ENCODE results near the gene RNASE1.
"Not testable (repeated sequence)": the region's sequence is repeated elsewhere in the genome, so short reads cannot be mapped to it uniquely, and the experiment has no call there.

RNASE1 gene

DNA sequence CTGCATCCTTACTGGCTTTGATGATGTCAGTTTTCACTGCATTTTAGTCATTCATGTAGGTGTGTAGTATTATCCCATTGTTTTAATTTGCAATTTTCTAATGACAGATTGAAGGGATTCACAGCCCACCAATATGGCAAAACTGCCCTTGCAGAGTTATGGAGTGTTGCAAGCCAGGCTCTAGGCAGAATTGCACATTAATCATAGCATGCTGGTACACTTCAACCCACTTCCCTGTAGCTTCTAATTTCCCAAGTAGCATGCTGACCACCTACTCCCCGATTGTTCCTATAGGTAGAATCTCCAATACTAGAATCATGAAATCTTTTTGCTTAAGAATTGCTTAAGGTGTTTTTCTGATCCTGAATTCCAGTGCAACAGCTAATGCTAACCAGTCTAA lies 26.7 kb downstream of the RNASE1 start:
- Histone ChIP-seq H3K4me1 (ENCODE audit: control insufficient read depth in 1 of 2, insufficient read depth in 2 of 2, low read length in 2 of 2) (peaks cover 2 to 3% of the 10 kb centered on the region in 2 donors), H3K27ac (ENCODE audit: low read depth, low read length) (no peak overlapping the region), H3K9me3 (ENCODE audit: control insufficient read depth in 1 of 2, low read length in 2 of 2) (no peaks in the 10 kb centered on the region), H3K4me3 (ENCODE audit: low read depth in 1 of 2, low read length in 2 of 2) (no peak overlapping the region), H3K27me3 (ENCODE audit: control insufficient read depth in 1 of 2, insufficient read depth in 2 of 2, low read length in 2 of 2) (no peaks in the 10 kb centered on the region), H3K36me3 (ENCODE audit: control insufficient read depth in 1 of 2, insufficient read depth in 2 of 2, low read length in 2 of 2) (no peaks in the 10 kb centered on the region), H3K9ac (ENCODE audit: low read depth in 1 of 2, low read length in 2 of 2) (no peak overlapping the region)

GRCh38 chr14:20775043-20775442 lies 27.6 kb downstream of the RNASE1 start:
- Histone ChIP-seq H3K27ac (ENCODE audit: low read depth, low read length) (no peak overlapping the region), H3K4me1 (ENCODE audit: control insufficient read depth in 1 of 2, insufficient read depth in 2 of 2, low read length in 2 of 2) (no peaks in the 10 kb centered on the region), H3K4me3 (ENCODE audit: low read depth in 1 of 2, low read length in 2 of 2) (no peak overlapping the region), H3K36me3 (ENCODE audit: control insufficient read depth in 1 of 2, insufficient read depth in 2 of 2, low read length in 2 of 2) (no peaks in the 10 kb centered on the region), H3K9me3 (ENCODE audit: control insufficient read depth in 1 of 2, low read length in 2 of 2) (no peaks in the 10 kb centered on the region), H3K27me3 (ENCODE audit: control insufficient read depth in 1 of 2, insufficient read depth in 2 of 2, low read length in 2 of 2) (no peaks in the 10 kb centered on the region), H3K9ac (ENCODE audit: low read depth in 1 of 2, low read length in 2 of 2) (no peak overlapping the region)

DNA sequence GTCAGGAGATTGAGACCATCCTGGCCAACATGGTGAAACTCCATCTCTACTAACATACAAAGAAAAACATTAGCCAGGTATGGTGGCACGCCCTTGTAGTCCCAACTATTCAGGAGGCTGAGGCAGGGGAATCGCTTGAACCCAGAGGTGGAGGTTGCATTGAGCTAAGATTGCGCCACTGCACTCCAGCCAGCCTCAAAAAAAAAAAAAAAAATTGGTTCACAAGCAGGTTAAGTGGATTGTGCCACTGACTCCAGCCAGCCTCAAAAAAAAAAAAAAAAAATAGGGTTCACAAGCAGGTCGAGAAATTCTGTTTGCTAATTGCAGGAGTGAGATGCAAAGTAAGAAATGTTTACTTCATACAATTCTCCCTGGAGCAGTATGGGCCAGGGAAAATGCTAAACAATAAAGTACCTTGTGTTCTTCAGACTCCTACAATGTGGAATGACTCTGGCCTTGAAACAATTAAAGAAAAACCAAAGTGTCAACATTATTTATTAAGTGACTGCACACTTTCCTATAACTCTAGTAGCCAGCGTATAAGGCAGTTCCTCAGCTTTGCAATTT lies 28.3 kb downstream of the RNASE1 start:
- Histone ChIP-seq H3K9me3 (ENCODE audit: control insufficient read depth in 1 of 2, low read length in 2 of 2) (no peaks in the 10 kb centered on the region), H3K36me3 (ENCODE audit: control insufficient read depth in 1 of 2, insufficient read depth in 2 of 2, low read length in 2 of 2) (no peaks in the 10 kb centered on the region), H3K4me1 (ENCODE audit: control insufficient read depth in 1 of 2, insufficient read depth in 2 of 2, low read length in 2 of 2) (no peaks in the 10 kb centered on the region), H3K27ac (ENCODE audit: low read depth, low read length) (no peak overlapping the region), H3K27me3 (ENCODE audit: control insufficient read depth in 1 of 2, insufficient read depth in 2 of 2, low read length in 2 of 2) (no peaks in the 10 kb centered on the region), H3K4me3 (ENCODE audit: low read depth in 1 of 2, low read length in 2 of 2) (no peak overlapping the region), H3K9ac (ENCODE audit: low read depth in 1 of 2, low read length in 2 of 2) (no peak overlapping the region)

DNA sequence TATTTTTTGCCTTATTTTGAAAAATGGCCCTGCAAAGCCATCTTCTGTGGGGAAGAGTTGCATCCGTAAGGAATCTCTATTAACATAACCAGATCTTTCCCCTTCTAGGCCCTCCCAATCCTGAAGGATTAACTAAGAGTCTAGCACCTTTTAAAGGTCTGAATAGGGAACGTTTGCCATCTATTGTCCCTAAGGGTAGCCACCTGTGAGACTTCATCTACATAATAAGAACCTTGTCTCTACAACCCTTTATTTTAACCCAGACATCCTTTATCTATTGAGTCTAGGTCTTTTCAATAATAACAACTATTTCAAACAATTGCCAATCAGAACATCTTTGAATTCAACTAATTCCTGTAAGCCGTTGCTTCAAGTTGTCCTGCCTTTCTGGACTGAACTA lies 30.0 kb downstream of the RNASE1 start:
- Histone ChIP-seq H3K27ac (ENCODE audit: low read depth, low read length) (no peak overlapping the region), H3K9me3 (ENCODE audit: control insufficient read depth in 1 of 2, low read length in 2 of 2) (no peaks in the 10 kb centered on the region), H3K4me3 (ENCODE audit: low read depth in 1 of 2, low read length in 2 of 2) (no peak overlapping the region), H3K9ac (ENCODE audit: low read depth in 1 of 2, low read length in 2 of 2) (no peak overlapping the region), H3K4me1 (ENCODE audit: control insufficient read depth in 1 of 2, insufficient read depth in 2 of 2, low read length in 2 of 2) (no peaks in the 10 kb centered on the region), H3K36me3 (ENCODE audit: control insufficient read depth in 1 of 2, insufficient read depth in 2 of 2, low read length in 2 of 2) (no peaks in the 10 kb centered on the region), H3K27me3 (ENCODE audit: control insufficient read depth in 1 of 2, insufficient read depth in 2 of 2, low read length in 2 of 2) (no peaks in the 10 kb centered on the region)

DNA sequence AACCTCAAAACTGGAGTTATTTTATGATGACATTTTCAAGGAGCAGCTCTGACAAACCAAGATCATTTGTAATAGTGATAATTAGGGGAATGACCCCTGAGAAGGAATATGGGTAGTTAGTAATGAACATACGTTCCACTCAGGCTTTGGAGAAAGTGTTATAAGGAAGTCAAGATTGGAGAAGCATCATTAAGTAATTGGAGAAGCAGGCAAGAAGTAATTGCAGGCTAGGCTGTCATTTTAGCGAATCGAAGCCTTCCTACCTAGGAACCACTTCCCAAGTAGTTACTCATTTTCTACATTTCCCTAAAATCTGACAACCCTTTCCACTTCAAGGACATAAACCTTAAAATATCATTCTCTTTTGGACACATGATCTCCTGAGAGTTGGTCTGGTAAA lies 33.2 kb downstream of the RNASE1 start:
- no peaks in the 10 kb centered on the region for H3K4me1 ChIP-seq (ENCODE audit: control insufficient read depth in 1 of 2, insufficient read depth in 2 of 2, low read length in 2 of 2)
- H3K9ac ChIP-seq (ENCODE audit: low read depth in 1 of 2, low read length in 2 of 2), result no peak overlapping the region
- H3K27me3 ChIP-seq (ENCODE audit: control insufficient read depth in 1 of 2, insufficient read depth in 2 of 2, low read length in 2 of 2), result no peaks in the 10 kb centered on the region
- H3K27ac ChIP-seq (ENCODE audit: low read depth, low read length), result no peak overlapping the region
- no peaks in the 10 kb centered on the region for H3K36me3 ChIP-seq (ENCODE audit: control insufficient read depth in 1 of 2, insufficient read depth in 2 of 2, low read length in 2 of 2)
- no peaks in the 10 kb centered on the region for H3K9me3 ChIP-seq (ENCODE audit: control insufficient read depth in 1 of 2, low read length in 2 of 2)
- H3K4me3 ChIP-seq (ENCODE audit: low read depth in 1 of 2, low read length in 2 of 2), result no peak overlapping the region

GRCh38 chr14:20768593-20768892 lies 34.1 kb downstream of the RNASE1 start:
- no peak overlapping the region for H3K4me3 ChIP-seq (ENCODE audit: low read depth in 1 of 2, low read length in 2 of 2)
- no peaks in the 10 kb centered on the region for H3K9me3 ChIP-seq (ENCODE audit: control insufficient read depth in 1 of 2, low read length in 2 of 2)
- no peak overlapping the region for H3K27ac ChIP-seq (ENCODE audit: low read depth, low read length)
- no peaks in the 10 kb centered on the region for H3K4me1 ChIP-seq (ENCODE audit: control insufficient read depth in 1 of 2, insufficient read depth in 2 of 2, low read length in 2 of 2)
- H3K36me3 ChIP-seq (ENCODE audit: control insufficient read depth in 1 of 2, insufficient read depth in 2 of 2, low read length in 2 of 2), result no peaks in the 10 kb centered on the region
- H3K9ac ChIP-seq (ENCODE audit: low read depth in 1 of 2, low read length in 2 of 2), result no peak overlapping the region
- H3K27me3 ChIP-seq (ENCODE audit: control insufficient read depth in 1 of 2, insufficient read depth in 2 of 2, low read length in 2 of 2), result no peaks in the 10 kb centered on the region

DNA sequence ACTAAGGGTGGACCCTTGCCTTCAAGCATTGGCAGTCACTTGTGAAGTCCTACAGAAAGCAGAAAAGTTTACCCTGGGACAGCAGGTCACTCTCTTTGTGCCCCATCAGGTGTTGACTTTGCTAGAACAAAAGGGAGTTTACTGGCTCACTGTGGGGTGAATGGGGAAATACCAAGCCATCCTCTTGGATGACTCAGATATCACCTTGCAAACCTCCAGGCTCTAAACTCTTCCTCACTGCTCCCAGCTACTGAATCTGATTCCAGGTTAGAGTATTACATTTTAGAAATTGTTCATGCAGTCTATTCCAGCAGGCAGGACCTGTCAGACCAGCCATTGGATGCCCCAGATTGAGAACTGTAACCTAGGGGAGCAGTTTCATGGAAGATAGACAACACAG lies 41.7 kb downstream of the RNASE1 start:
- Histone ChIP-seq H3K36me3 (ENCODE audit: control insufficient read depth in 1 of 2, insufficient read depth in 2 of 2, low read length in 2 of 2) (no peaks in the 10 kb centered on the region), H3K27me3 (ENCODE audit: control insufficient read depth in 1 of 2, insufficient read depth in 2 of 2, low read length in 2 of 2) (no peaks in the 10 kb centered on the region), H3K4me1 (ENCODE audit: control insufficient read depth in 1 of 2, insufficient read depth in 2 of 2, low read length in 2 of 2) (no peaks in the 10 kb centered on the region), H3K9me3 (ENCODE audit: control insufficient read depth in 1 of 2, low read length in 2 of 2) (no peaks in the 10 kb centered on the region), H3K9ac (ENCODE audit: low read depth in 1 of 2, low read length in 2 of 2) (no peak overlapping the region), H3K4me3 (ENCODE audit: low read depth in 1 of 2, low read length in 2 of 2) (no peak overlapping the region), H3K27ac (ENCODE audit: low read depth, low read length) (no peak overlapping the region)

GRCh38 chr14:20759465-20759864 lies 43.2 kb downstream of the RNASE1 start:
- not testable (repeated sequence) for H3K9me3 ChIP-seq (ENCODE audit: control insufficient read depth in 1 of 2, low read length in 2 of 2); H3K27me3 ChIP-seq (ENCODE audit: control insufficient read depth in 1 of 2, insufficient read depth in 2 of 2, low read length in 2 of 2); H3K27ac ChIP-seq (ENCODE audit: low read depth, low read length); H3K4me1 ChIP-seq (ENCODE audit: control insufficient read depth in 1 of 2, insufficient read depth in 2 of 2, low read length in 2 of 2); H3K4me3 ChIP-seq (ENCODE audit: low read depth in 1 of 2, low read length in 2 of 2); H3K36me3 ChIP-seq (ENCODE audit: control insufficient read depth in 1 of 2, insufficient read depth in 2 of 2, low read length in 2 of 2); H3K9ac ChIP-seq (ENCODE audit: low read depth in 1 of 2, low read length in 2 of 2)

DNA sequence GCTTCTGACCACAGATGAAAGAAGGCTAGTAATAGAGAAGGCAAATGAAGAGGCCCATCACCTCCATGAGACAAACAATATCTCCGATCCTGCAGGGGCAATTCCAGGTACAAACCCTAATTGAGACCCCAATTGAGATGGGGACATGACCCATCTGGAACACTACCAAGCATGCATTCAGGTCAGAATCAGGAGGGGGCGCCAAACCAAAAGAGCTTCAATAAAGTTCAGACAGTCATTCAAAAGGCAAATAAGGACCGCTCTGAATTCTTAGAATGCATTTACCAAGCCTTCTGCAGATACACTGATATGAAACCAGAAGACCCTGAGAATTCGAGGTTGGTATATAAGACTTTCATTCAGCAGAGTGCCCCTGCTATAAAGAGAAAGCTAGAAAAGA lies 44.7 kb downstream of the RNASE1 start:
- H3K27me3 ChIP-seq (ENCODE audit: control insufficient read depth in 1 of 2, insufficient read depth in 2 of 2, low read length in 2 of 2), result no peaks in the 10 kb centered on the region
- no peaks in the 10 kb centered on the region for H3K36me3 ChIP-seq (ENCODE audit: control insufficient read depth in 1 of 2, insufficient read depth in 2 of 2, low read length in 2 of 2)

GRCh38 chr14:20755037-20755436 lies 47.6 kb downstream of the RNASE1 start:
- Histone ChIP-seq H3K27ac (ENCODE audit: low read depth, low read length) (no peak overlapping the region), H3K36me3 (ENCODE audit: control insufficient read depth in 1 of 2, insufficient read depth in 2 of 2, low read length in 2 of 2) (no peaks in the 10 kb centered on the region), H3K4me3 (ENCODE audit: low read depth in 1 of 2, low read length in 2 of 2) (no peak overlapping the region), H3K9me3 (ENCODE audit: control insufficient read depth in 1 of 2, low read length in 2 of 2) (peaks cover 11 to 14% of the 10 kb centered on the region in 2 donors), H3K4me1 (ENCODE audit: control insufficient read depth in 1 of 2, insufficient read depth in 2 of 2, low read length in 2 of 2) (no peaks in the 10 kb centered on the region), H3K9ac (ENCODE audit: low read depth in 1 of 2, low read length in 2 of 2) (no peak overlapping the region), H3K27me3 (ENCODE audit: control insufficient read depth in 1 of 2, insufficient read depth in 2 of 2, low read length in 2 of 2) (no peaks in the 10 kb centered on the region)

More for the DNA sequence above, 44.7 kb downstream of the RNASE1 start:
- Histone ChIP-seq H3K27ac (ENCODE audit: low read depth, low read length) (no peak overlapping the region), H3K9me3 (ENCODE audit: control insufficient read depth in 1 of 2, low read length in 2 of 2) (peaks cover 0 to 1% of the 10 kb centered on the region in 2 donors), H3K4me1 (ENCODE audit: control insufficient read depth in 1 of 2, insufficient read depth in 2 of 2, low read length in 2 of 2) (no peaks in the 10 kb centered on the region), H3K9ac (ENCODE audit: low read depth in 1 of 2, low read length in 2 of 2) (no peak overlapping the region), H3K4me3 (ENCODE audit: low read depth in 1 of 2, low read length in 2 of 2) (no peak overlapping the region)

- Histone ChIP-seq H3K4me1 (ENCODE audit: control insufficient read depth in 1 of 2, insufficient read depth in 2 of 2, low read length in 2 of 2) (no peaks in the 10 kb centered on the region), H3K27ac (ENCODE audit: low read depth, low read length) (no peak overlapping the region), H3K4me3 (ENCODE audit: low read depth in 1 of 2, low read length in 2 of 2) (no peak overlapping the region)
Observed at GRCh38 chr14:20754308-20754707, 48.3 kb downstream of the RNASE1 start.

More at GRCh38 chr14:20754308-20754707, 48.3 kb downstream of the RNASE1 start:
- Histone ChIP-seq H3K27me3 (ENCODE audit: control insufficient read depth in 1 of 2, insufficient read depth in 2 of 2, low read length in 2 of 2) (no peaks in the 10 kb centered on the region), H3K9me3 (ENCODE audit: control insufficient read depth in 1 of 2, low read length in 2 of 2) (peaks cover 11 to 14% of the 10 kb centered on the region in 2 donors), H3K36me3 (ENCODE audit: control insufficient read depth in 1 of 2, insufficient read depth in 2 of 2, low read length in 2 of 2) (no peaks in the 10 kb centered on the region), H3K9ac (ENCODE audit: low read depth in 1 of 2, low read length in 2 of 2) (no peak overlapping the region)

Measured in duodenal mucosa (tissue), 2 donors.